Medulla oblongata (tissue), 1 donor: ENCODE results near the gene HSH2D.

Experiments
- DNase-seq: peaks from one replicate; pipeline ENCODE4 v3.0.0-alpha.2; 2015; ENCODE audit errors: extremely low spot score

The HSH2D gene

GRCh38 chr19:16119075-16119857 lies 24.2 kb upstream of the HSH2D start:
- peak; percentile 16 for DNase-seq

GRCh38 chr19:16121141-16121540 lies 22.3 kb upstream of the HSH2D start:
- DNase-seq = no peak

- DNase-seq = no peak
Measured at GRCh38 chr19:16121967-16122366, 21.5 kb upstream of the HSH2D start.

- DNase-seq = no peak
Measured at GRCh38 chr19:16124953-16125352, 18.5 kb upstream of the HSH2D start.

- no peak for DNase-seq
Measured at GRCh38 chr19:16125737-16126495, 17.6 kb upstream of the HSH2D start.

- DNase-seq = no peak
Measured at GRCh38 chr19:16127080-16127479, 16.4 kb upstream of the HSH2D start.

GRCh38 chr19:16127776-16128371 lies 15.6 kb upstream of the HSH2D start:
- DNase-seq = no peak

GRCh38 chr19:16131648-16132047 lies 11.8 kb upstream of the HSH2D start:
- no peak for DNase-seq

- DNase-seq = no peak
Measured at GRCh38 chr19:16133818-16134217, 9.7 kb upstream of the HSH2D start.

GRCh38 chr19:16134510-16134909 lies 9.0 kb upstream of the HSH2D start:
- no peak for DNase-seq

- DNase-seq = no peak
Measured at GRCh38 chr19:16135430-16136127, 7.9 kb upstream of the HSH2D start.

GRCh38 chr19:16136185-16136999 lies 7.1 kb upstream of the HSH2D start:
- no peak for DNase-seq

- no peak for DNase-seq
Measured at GRCh38 chr19:16139752-16140151, 3.7 kb upstream of the HSH2D start.

- DNase-seq = no peak
Measured at GRCh38 chr19:16141043-16141442, 2.4 kb upstream of the HSH2D start.

- DNase-seq = no peak
Measured at GRCh38 chr19:16142032-16142580, 1.4 kb upstream of the HSH2D start.

- no peak for DNase-seq
Measured at GRCh38 chr19:16144216-16144581, 714 bp downstream of the HSH2D start.

- DNase-seq = no peak
Measured at GRCh38 chr19:16146112-16146511, 2.6 kb downstream of the HSH2D start.

GRCh38 chr19:16148443-16149229 lies 5.2 kb downstream of the HSH2D start:
- no peak for DNase-seq

GRCh38 chr19:16153582-16154336 lies 10.3 kb downstream of the HSH2D start:
- DNase-seq = no peak

- no peak for DNase-seq
Measured at GRCh38 chr19:16154557-16154956, 11.1 kb downstream of the HSH2D start.
